NCI-H510A treated with DMSO at 0.1 percent for 48 hours (cell line): Measurements from ENCODE around the gene SNX17.
"Not testable (repeated sequence)": the region's sequence is repeated elsewhere in the genome, so short reads cannot be mapped to it uniquely, and the experiment has no call there.

Experiments used
- DNase-seq: peaks from one replicate; lab custom pipeline; 2025; lab: John Stamatoyannopoulos, UW

The SNX17 gene, protein sequence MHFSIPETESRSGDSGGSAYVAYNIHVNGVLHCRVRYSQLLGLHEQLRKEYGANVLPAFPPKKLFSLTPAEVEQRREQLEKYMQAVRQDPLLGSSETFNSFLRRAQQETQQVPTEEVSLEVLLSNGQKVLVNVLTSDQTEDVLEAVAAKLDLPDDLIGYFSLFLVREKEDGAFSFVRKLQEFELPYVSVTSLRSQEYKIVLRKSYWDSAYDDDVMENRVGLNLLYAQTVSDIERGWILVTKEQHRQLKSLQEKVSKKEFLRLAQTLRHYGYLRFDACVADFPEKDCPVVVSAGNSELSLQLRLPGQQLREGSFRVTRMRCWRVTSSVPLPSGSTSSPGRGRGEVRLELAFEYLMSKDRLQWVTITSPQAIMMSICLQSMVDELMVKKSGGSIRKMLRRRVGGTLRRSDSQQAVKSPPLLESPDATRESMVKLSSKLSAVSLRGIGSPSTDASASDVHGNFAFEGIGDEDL

DNA sequence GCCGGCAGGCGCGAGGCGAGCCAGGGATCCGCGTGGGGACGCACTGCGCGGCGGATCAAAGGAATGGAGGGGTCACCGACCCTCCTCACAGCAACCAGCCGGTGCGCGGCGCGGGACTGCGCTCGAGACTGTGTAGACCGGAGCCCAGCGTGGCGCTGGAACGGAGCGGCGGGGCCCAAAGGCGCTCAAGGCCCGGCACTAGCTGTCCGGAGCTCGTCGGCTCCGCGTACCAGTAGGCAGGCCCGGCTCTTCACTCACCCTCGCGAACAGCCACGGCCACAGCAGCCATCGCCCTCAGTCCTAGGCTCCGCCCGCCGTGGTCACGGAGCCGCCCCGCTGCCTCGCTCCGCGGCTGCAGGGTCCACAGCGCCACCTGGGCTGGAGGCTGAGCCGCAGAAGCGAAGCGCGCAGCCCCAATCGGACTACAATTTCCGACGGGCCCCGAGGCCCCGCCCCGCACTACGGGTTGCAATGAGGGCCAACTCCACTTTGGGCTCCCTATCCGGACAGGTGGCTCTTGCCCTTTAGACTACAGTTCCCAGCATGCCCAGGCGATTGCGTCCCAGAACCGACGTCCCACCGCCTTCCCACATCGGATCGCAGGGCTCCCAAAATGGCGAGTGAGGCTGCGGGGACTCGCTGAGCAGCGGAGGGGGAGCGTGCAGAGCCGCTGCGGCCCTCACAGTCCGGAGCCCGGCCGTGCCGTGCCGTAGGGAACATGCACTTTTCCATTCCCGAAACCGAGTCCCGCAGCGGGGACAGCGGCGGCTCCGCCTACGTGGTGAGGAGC lies at the start of gene SNX17, which contains the start of gene EIF2B4:
Gene SNX17 (plus strand): TSS at position 591 of the 790 bp plus-strand sequence. CDS start 128 bp downstream, at position 719.
Gene EIF2B4 (minus strand): TSS at position 313 of the 790 bp plus-strand sequence. CDS start 24 bp downstream, at position 289.
- peak; percentile 96 for DNase-seq

DNA sequence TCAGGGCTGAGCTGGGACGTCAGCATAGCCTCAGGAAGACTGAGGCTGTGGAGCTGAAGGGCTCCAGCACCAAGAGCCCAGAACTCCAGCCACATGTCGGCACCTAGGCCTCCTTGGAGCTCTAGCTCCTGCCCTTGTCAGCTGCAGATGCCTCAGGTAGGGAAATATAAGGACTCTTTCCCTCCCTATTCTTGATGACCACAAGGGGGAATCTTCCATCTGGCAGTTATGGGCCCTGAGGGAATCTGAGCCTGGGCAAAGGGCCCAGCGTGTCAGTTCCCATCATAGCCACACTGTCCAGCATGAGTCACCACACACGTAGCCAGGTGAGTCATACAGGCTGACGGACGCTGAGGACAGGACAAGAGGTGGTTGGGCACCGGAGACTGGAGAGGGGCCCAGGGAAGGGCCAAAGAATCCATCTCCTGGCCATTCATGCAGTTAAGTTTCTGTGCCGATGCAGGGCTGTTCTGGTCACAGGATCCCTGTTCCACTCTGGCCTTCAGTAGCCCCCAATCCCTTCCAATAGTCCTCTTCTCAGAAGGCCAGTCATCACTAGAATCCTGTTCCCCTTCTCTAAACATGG lies 49.4 kb upstream of the SNX17 start:
- no peak for DNase-seq

DNA sequence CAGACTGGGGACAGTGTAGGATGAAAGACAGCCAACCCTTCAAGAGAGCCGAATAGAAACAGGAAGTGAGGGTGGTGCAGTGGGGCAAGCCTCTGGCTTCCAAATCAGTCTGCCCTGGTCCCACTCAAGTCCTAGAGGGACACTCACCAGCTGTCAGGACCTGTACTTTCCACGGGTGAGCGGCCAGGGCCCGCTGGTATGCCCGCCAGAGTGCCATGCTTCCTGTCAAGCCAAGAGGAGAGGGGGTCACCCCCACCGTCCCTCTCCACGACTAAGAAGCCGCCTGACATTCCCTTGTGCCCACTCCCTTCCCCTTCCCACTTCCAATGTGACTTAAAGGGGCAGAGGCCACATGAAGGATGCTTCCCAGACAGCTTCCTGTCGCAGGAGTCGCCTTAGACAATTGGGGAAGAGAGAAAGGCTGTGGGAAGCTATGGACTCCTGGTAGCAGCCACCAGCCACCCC lies 48.1 kb upstream of the SNX17 start:
- DNase-seq: no peak

DNA sequence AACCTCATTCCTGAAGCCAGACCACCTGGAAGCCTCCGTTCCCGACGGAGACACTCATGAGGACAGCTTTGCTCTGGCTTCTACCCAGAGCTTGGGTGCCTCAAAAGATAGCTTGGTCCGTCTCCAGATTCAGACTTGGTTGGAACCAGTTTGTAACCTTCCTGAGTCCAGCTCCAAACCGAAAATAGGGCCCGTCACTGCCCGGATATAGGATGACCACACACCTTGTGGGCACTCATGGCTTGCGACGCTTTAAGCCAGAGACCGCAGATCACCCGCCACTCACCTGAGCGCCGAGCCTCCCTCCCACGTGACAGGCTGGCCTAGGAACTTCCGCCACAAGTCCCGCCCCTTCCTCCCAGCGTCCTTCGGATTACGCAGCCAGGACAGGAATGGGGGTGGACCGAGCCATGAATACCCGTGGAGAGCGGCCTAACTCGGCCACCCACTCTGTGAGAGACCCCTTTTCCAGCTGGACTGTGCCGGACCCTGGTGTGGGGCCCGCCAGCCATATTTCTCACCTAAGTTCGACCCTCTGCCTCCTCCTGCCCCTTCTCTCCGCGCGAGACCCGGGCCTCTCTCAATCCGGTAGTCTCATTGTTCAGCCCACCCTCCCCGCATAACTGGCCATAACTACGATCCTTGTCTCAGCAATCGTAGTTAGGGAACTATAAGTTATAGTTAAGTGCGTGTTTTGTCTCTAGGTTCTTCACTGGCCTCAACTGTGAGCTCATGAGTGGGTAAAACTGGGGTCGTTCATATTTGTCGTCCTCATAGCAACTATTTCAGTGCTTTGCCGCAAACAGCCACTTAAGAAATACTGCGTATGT lies 47.4 kb upstream of the SNX17 start, which contains the start of gene MPV17:
Gene MPV17 (minus strand): TSS at position 332 of the 830 bp plus-strand sequence. CDS start 580 bp downstream, outside the sequence.
- DNase-seq: peak; percentile 88

DNA sequence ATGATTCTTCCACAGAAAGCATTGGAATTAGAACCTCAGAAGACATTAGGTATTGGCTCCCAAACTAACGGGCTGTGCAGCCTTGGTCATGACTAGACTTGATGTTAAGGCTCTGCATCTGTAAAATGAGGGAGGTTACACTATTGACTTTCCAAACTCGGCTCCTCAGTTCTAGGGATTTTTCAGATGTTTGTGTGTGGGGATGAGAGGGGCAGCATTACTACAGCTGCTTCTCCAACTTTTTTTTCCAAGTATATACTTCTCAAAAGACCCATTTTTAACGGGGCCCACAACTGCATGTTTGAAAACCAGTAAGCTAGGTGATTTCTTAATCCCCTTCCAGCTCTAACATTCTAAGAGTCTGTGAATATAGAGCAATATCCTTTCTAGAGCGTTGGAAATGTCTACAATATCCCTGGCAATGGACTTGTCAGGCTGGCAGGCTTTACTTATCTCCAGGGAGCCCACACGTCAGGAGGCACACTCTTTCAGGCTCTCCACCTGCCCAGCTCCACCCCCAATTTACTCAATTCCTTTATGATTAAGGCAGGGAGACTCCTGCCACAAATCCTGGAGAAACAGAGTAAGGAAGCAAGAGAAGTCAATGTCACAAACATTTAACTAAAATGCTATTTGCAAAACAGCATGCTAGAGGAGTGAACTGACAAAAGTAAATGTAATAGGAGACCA lies 46.7 kb upstream of the SNX17 start:
- no peak for DNase-seq

DNA sequence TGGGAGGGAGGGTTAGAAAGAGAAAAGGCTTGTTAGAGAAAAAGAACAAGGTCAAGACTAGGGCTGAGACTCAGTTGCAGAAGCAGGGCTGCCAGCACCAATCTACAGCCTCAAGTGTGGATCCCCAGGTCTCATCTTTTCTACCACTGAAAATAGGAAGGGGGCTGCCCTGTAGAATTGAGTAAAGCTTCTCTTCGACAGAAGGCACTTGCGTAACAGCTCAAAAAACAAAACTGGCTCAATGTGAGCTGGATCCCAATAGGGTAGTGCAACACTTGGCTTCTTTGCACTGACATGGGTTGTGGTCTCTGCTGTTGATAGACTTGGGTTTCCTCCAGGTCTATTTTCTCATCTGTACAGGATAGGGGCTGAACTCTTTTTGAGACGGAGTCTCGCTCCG lies 45.7 kb upstream of the SNX17 start:
- DNase-seq: no peak

DNA sequence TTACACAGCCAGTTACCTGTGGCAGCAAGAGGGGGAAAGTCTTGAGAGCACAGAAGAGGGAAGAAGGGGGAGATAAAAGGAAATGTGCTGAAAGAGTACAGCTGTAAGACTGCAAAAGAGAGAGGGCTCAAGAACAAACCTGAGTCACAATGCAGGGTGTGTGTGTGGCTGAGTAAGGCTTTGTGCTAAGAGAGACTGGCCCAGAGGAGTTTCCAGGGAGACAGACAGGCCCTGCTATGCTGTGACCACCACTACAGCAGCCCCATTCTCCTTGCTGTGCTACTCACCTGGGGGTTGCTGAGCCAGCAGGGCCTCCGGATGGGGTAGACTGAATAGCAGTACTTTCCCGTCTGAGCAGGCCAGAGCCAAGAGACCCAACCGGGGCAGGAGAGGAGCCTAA lies 35.1 kb upstream of the SNX17 start:
- DNase-seq: no peak

DNA sequence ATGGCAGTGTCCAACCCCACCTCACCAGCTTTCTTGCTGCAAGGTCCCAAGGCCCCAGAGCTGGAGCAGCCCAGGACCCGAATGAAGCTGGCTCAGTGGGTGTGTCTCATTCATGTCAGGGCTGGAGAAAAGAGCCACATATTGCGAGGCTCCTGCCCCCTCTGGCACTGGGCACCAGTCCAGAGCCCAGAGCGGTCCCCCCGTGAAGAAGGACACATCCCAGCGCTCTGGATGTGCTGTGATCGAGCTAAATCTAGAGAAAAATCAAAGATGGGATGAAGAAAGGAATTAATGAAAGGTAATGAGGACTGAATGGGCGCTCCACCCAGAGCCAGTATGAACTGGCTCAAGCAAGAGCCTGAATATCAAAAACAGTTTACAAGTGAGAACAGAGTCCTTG lies 34.2 kb upstream of the SNX17 start:
- no peak for DNase-seq

DNA sequence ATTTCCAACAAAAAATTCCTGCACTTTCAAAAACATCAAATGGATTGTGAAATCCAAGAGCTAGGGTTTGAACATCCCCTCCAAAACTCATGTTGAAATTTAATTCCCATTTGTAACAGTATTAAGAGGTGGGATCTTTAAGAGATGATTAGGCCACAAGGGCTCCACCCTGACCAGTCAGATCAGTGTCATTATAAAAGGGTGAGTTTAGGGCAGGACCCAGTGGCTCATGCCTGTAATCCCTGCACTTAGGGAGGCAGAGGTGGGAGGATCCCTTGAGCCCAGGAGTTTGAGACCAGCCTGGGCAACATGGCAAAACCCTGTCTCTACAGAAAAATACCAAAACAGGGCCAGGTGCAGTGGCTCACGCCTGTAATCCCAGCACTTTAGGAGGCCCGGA lies 22.8 kb upstream of the SNX17 start:
- DNase-seq: no peak

DNA sequence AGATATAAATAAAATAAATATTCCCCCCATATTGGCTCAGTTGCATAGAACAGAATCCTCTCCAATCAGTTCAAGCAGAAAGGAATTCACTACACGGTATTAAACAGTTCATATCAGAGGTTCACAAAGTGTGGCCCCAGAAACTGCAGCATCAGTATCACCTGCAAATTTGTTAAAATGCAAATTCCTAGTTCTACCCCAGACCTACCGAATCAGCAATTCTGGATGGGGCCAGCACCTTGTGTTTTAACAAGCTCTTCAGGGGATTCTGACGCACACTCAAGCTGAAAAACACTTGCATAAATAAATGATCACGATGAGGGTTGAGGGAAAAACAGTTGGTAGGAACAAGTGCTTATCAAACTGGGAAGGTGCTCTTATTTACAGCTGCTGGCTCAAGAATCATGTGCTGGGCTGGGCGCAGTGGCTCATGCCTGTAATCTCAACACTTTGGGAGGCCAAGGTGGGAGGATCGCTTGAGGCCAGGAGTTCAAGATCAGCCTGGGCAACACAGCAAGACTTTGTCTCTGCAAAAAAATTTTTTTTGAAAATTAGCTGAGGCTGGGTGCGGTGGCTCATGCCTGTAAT lies 20.2 kb upstream of the SNX17 start:
- DNase-seq: no peak

DNA sequence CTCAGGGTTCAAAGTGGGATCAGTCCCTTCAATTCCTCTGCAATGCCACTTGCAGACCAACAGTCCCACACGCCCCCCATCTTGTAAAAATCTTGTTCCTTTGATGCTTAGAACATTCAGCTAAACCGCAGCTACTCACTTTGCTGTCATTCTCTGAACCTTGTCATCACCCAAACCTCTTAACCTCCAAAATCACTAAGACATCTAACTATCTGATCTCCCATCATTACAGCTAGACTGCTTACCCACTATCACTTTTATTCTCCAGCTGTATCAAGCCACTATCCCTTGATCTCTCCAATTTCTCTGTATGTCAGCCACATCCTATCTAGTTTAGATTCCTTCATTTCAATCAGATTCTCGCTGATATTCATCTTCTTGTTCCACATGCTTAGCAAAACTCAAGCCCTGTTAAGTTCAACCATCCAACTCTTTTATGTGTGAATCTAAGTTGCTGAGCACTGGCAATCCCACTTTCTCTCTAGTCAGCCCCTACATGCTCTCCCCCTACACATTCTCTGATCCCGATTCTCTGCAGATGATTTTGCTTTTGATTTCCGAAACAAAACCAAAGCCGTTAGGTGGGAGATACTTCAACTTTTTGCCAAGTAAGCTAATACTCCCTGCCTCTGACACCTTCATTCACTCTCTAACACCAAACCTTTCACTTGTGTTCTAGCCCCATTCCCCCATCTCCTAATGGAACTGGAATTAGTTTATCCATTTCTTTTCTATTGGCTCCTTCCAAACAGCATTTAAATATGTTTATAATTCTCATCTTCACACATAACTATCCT lies 18.4 kb upstream of the SNX17 start:
- DNase-seq: no peak

DNA sequence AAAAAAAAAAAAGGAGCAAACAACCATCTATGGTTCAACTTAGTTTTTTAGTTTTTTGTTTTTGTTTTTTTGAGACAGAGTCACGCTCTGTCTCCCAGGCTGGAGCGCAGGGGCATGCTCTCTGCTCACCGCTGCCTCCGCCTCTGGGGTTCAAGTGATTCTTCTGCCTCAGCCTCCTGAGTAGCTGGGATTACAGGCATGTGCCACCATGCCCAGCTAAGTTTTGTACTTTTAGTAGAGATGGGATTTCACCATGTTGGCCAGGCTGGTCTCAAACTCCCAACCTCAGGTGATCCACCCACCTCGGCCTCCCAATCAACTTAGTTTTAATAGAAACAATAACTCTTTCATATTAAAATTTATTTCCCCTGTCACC lies 17.0 kb upstream of the SNX17 start:
- DNase-seq: not testable (repeated sequence)

DNA sequence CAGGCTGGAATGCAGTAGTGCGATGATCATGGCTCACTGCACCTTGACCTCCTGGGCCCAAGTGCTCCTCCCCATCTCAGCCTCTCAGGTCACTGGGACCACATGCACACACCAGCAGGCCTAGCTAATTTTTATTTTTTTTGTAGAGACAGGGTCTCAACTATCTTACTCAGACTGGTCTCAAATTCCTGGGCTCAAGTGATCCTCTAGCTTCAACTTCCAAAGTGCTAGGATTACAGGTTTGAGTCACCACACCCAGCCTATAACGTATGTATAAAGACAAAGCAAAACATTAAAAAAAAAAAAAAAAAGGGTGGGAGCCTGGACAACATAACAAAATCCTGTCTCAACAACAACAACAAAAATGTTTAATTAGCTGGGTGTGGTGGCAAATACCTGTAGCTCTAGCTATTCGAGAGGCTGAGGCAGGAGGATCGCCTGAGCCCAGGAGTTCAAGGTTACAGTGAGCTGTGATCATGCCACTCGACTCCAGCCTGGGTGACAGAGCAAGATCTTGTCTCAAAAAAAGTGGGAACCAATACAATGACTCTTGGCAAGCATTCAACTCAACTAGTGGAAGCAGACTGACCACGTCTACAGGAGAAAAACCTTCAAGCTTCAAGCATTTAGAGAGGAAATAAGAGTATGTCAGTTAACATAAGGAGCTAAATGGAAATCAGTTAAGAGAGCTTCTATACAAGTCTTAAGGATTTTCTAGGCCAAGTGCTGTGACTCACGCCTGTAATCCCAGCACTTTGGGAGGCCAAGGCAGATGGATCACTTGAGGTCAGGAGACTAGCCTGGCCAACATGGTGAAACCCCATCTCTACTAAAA lies 16.4 kb upstream of the SNX17 start:
- DNase-seq: no peak

DNA sequence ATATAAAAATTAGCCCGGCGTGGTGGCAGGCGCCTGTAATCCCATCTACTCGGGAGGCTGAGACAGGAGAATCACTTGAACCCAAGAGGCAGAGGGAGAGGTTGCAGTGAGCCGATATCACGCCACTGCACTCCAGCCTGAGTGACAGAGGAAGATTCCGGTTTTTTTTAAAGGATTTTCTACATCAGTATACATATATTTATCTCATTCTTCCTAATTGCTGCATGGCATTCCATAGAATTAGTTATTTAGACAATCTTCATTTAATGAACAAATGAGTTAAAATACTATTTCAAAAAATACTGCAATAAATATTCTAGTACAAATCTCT lies 15.9 kb upstream of the SNX17 start:
- no peak for DNase-seq

DNA sequence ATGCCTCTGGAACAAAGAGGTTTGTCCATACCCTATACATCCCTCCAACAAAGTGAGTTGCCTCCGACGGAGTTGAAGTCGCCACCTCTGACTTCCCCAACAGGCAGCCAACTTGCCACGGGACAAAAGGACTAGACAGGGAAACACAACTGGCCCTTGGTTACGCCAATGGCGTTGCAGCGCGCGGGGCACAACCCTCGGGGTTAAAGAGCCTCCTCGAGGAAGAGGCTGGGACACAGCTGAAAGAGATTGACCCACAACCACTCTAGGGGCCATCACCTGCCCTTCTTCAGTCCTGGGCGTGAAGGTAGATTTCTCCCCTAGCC lies 14.4 kb upstream of the SNX17 start:
- peak; percentile 60 for DNase-seq

DNA sequence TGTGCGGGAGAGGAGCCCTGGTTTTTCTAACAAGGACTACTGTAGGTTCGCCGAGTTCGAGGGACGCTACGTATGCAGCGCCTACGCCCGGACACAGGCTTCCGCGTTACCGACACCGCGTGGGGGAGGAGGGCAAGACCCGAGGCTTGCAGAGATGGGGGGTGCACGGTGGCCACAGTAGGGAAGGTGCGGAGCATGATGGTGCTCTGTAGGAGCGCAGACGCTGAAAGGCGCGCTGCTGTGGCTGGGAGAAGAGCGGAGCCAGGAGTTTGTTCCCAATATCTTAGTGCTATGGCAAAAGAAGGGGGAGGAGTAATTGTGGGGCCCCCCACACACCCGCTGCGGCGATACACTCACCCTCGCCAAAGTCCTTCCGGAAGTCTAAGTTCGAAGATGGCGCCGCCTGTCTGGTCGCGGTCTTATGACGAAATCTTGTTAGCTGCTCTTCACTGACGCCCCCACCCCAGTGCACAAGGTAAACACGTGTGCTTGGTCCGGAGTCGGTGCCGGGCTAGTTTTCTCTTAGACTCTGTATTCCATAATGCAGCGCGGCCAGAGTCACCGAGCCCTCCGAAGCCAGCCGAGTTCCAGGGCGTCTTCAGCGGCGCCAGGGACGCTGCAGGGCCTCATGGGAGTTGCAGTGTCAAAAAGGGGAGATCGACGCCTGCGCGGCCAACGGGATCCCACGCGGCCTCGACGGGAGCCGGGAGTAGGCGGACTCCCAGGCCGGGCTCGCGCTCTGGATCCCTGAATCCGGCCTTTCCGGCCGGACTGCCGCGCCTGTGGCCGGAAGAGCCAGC lies 13.8 kb upstream of the SNX17 start, which contains the start of gene GTF3C2:
Gene GTF3C2 (minus strand): TSS at position 383 of the 800 bp plus-strand sequence. CDS start 13,210 bp downstream, outside the sequence.
- DNase-seq: peak; percentile 98

DNA sequence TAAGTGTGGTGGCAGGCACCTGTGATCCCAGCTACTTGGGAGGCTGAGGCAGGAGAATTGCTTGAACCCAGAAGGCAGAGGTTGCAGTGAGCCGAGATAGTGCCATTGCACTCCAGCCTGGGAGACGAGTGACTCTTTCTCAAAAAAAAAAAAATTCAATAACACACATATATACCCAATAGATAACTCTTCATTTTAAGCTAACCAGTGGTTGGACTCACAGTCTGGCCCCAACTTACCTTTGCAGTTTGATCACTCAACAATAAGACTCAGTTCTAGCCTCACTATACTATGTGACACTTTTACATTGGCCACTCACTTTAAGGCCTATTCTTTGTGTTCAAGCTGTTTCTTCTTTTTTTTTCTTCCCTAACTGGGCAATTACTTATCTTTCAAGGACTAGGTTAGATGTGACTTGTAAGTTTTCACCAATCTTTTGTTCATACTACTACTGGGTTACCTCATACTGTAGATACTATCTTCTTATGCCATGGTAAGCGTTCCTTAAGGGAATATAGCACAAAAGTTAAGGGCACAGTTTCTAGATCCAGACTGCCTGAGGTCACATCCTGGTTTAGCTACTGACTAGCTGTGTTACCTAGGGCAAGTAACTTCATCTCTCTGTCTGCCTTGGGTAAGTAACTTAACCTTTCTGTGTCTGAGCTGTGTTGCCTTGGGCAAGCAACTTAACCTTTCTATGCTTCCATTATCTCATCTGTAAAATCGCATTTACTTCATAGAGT lies 7.6 kb upstream of the SNX17 start:
- DNase-seq: no peak
